Endothelial cell (in vitro differentiated cells): ENCODE measurements around the gene HDAC4. TPM values are rescaled to one million over a fixed set of nuclear protein-coding genes. Genes with fewer than 3 reads are reported as not detected.

Experiments used
- DNase-seq: peaks from one replicate; pipeline ENCODE4 v3.0.0; 2021; ENCODE audit warnings: low spot score
- H3K27ac Mint-ChIP-seq: one replicate; pipeline ENCODE4 v1.8.0; 2021; ENCODE audit warnings: mixed read lengths, inconsistent platforms; ENCODE audit not compliant: unreplicated experiment
- H3K27me3 Mint-ChIP-seq: one replicate; pipeline ENCODE4 v1.8.0; 2021; ENCODE audit warnings: mild to moderate bottlenecking, moderate library complexity, mixed read lengths, inconsistent platforms; ENCODE audit not compliant: unreplicated experiment
- H3K36me3 Mint-ChIP-seq: one replicate; pipeline ENCODE4 v1.8.0; 2021; ENCODE audit warnings: mild to moderate bottlenecking, low read depth, mixed read lengths, inconsistent platforms; ENCODE audit not compliant: unreplicated experiment
- H3K4me1 Mint-ChIP-seq: one replicate; pipeline ENCODE4 v1.8.0; 2021; ENCODE audit warnings: mild to moderate bottlenecking, mixed read lengths, inconsistent platforms; ENCODE audit not compliant: unreplicated experiment
- H3K4me3 Mint-ChIP-seq: one replicate; pipeline ENCODE4 v1.8.0; 2021; ENCODE audit warnings: mild to moderate bottlenecking, mixed read lengths, inconsistent platforms; ENCODE audit not compliant: unreplicated experiment
- H3K9me3 Mint-ChIP-seq: one replicate; pipeline ENCODE4 v1.8.0; 2021; ENCODE audit warnings: mixed read lengths, inconsistent platforms; ENCODE audit not compliant: unreplicated experiment
- CTCF ChIP-seq: fragments of 200-600 bp; sonication (generic); IDR thresholded peaks from one replicate; pipeline ENCODE4 v1.5.0; 2021; ENCODE audit warnings: antibody characterized with exemption; ENCODE audit not compliant: unreplicated experiment
- total RNA-seq: library from RNA; stranded (reverse); fragmentation: NEBNext Ultra II Directional; extraction: Animal tissue kit (Norgen Biotek cat#: 25700); gene quantifications from one replicate; pipeline ENCODE4 v1.2.1, GENCODE V29; 2021; ENCODE audit not compliant: unreplicated experiment

The HDAC4 gene
- total RNA-seq, 1 donor from 2014 or later, result 26.0 TPM

GRCh38 chr2:239019183-239019581 lies 381.6 kb downstream of the HDAC4 start:
- no peak for DNase-seq
- Mint-ChIP-seq H3K4me1 (no peaks in the 10 kb centered on the region), H3K27me3 (peaks cover 9% of the 10 kb centered on the region), H3K36me3 (no peaks in the 10 kb centered on the region), H3K9me3 (no peaks in the 10 kb centered on the region), H3K27ac (no peak overlapping the region), H3K4me3 (no peak overlapping the region)
- TF ChIP-seq CTCF, result no peak

- Mint-ChIP-seq H3K36me3 (no peaks in the 10 kb centered on the region), H3K4me1 (no peaks in the 10 kb centered on the region), H3K27ac (no peak overlapping the region), H3K27me3 (peaks cover 9% of the 10 kb centered on the region), H3K4me3 (no peak overlapping the region), H3K9me3 (no peaks in the 10 kb centered on the region)
- TF ChIP-seq CTCF, result no peak
- no peak for DNase-seq
Observed at GRCh38 chr2:239018271-239019182, 382.3 kb downstream of the HDAC4 start.

GRCh38 chr2:239017491-239018098 lies 383.2 kb downstream of the HDAC4 start:
- TF ChIP-seq CTCF, result no peak

GRCh38 chr2:239015901-239016675 lies 384.7 kb downstream of the HDAC4 start:
- DNase-seq, result no peak
- H3K27ac Mint-ChIP-seq, result no peak overlapping the region
- peaks cover 8% of the 10 kb centered on the region for H3K27me3 Mint-ChIP-seq
- H3K36me3 Mint-ChIP-seq, result no peaks in the 10 kb centered on the region
- H3K4me3 Mint-ChIP-seq, result no peak overlapping the region
- no peak for TF ChIP-seq CTCF
- H3K9me3 Mint-ChIP-seq, result no peaks in the 10 kb centered on the region
- no peaks in the 10 kb centered on the region for H3K4me1 Mint-ChIP-seq

More at GRCh38 chr2:239017491-239018098, 383.2 kb downstream of the HDAC4 start:
- H3K36me3 Mint-ChIP-seq, result no peaks in the 10 kb centered on the region
- no peak for DNase-seq
- H3K27ac Mint-ChIP-seq, result no peak overlapping the region
- H3K4me1 Mint-ChIP-seq, result no peaks in the 10 kb centered on the region
- no peaks in the 10 kb centered on the region for H3K9me3 Mint-ChIP-seq
- no peak overlapping the region for H3K4me3 Mint-ChIP-seq
- peaks cover 9% of the 10 kb centered on the region for H3K27me3 Mint-ChIP-seq
